Nephron progenitor cell (in vitro differentiated cells): Measurements from ENCODE around the gene HIRIP3.

Experiments
- DNase-seq: peaks from one replicate; pipeline ENCODE4 v3.0.0; 2021
- H3K27ac Mint-ChIP-seq: 2 replicates; pipeline ENCODE4 v1.8.0; 2021; ENCODE audit warnings: mild to moderate bottlenecking, moderate library complexity, mixed read lengths
- H3K27me3 Mint-ChIP-seq: 2 replicates; pipeline ENCODE4 v1.8.0; 2021; ENCODE audit warnings: mild to moderate bottlenecking, low read depth, mixed read lengths; ENCODE audit not compliant: poor library complexity
- H3K36me3 Mint-ChIP-seq: 2 replicates; pipeline ENCODE4 v1.8.0; 2021; ENCODE audit warnings: low read depth, mixed read lengths
- H3K4me1 Mint-ChIP-seq: 2 replicates; pipeline ENCODE4 v1.8.0; 2021; ENCODE audit warnings: mixed read lengths
- H3K4me3 Mint-ChIP-seq: 2 replicates; pipeline ENCODE4 v1.8.0; 2021; ENCODE audit warnings: mild to moderate bottlenecking, moderate library complexity, mixed read lengths
- H3K9me3 Mint-ChIP-seq: 2 replicates; pipeline ENCODE4 v1.8.0; 2021; ENCODE audit warnings: mild to moderate bottlenecking, moderate library complexity, mixed read lengths
- CTCF ChIP-seq: fragments of 200-600 bp; sonication (generic); IDR thresholded peaks from 2 replicates; pipeline ENCODE4 v1.5.0; 2021; ENCODE audit warnings: antibody characterized with exemption

HIRIP3 gene

GRCh38 chr16:30031477-30031918, 36.1 kb upstream of the HIRIP3 start:
- Mint-ChIP-seq H3K36me3 (no peaks in the 10 kb centered on the region), H3K27me3 (peaks cover 84% of the 10 kb centered on the region), H3K27ac (no peak overlapping the region), H3K4me1 (peaks cover 45% of the 10 kb centered on the region), H3K9me3 (peaks cover 2% of the 10 kb centered on the region), H3K4me3 (peak overlapping the region; percentile 61)
- no peak for TF ChIP-seq CTCF
- no peak for DNase-seq

GRCh38 chr16:30030841-30031413, 35.5 kb upstream of the HIRIP3 start, which contains the start of gene TLCD3B:
Gene TLCD3B, minus strand, starts transcription at chr16:30031271. Its CDS starts 744 bp downstream, at chr16:30030527.
- TF ChIP-seq CTCF = no peak
- Mint-ChIP-seq H3K9me3 (no peaks in the 10 kb centered on the region), H3K4me3 (peak within 1 kb of the TSS; percentile 80), H3K27ac (no peak within 1 kb of the TSS), H3K4me1 (peaks cover 46% of the 10 kb centered on the region), H3K27me3 (peaks cover 79% of the 10 kb centered on the region), H3K36me3 (no peaks in the 10 kb centered on the region)
- peak; percentile 51 for DNase-seq

- Mint-ChIP-seq H3K27me3 (peaks cover 77% of the 10 kb centered on the region), H3K9me3 (no peaks in the 10 kb centered on the region), H3K36me3 (no peaks in the 10 kb centered on the region), H3K27ac (no peak overlapping the region), H3K4me1 (peaks cover 41% of the 10 kb centered on the region), H3K4me3 (peak overlapping the region; percentile 70)
- no peak for TF ChIP-seq CTCF
- DNase-seq = no peak
These were observed 34.7 kb upstream of the HIRIP3 start for GRCh38 chr16:30030011-30030685.

GRCh38 chr16:30028438-30029076, 33.1 kb upstream of the HIRIP3 start:
- Mint-ChIP-seq H3K9me3 (no peaks in the 10 kb centered on the region), H3K36me3 (no peaks in the 10 kb centered on the region), H3K27ac (no peak overlapping the region), H3K27me3 (peaks cover 66% of the 10 kb centered on the region), H3K4me1 (peaks cover 44% of the 10 kb centered on the region), H3K4me3 (no peak overlapping the region)
- no peak for TF ChIP-seq CTCF
- DNase-seq = peak; percentile 92

- Mint-ChIP-seq H3K4me1 (peaks cover 44% of the 10 kb centered on the region), H3K36me3 (no peaks in the 10 kb centered on the region), H3K4me3 (no peak overlapping the region), H3K27me3 (peaks cover 63% of the 10 kb centered on the region), H3K9me3 (no peaks in the 10 kb centered on the region), H3K27ac (no peak overlapping the region)
- no peak for DNase-seq
- TF ChIP-seq CTCF = no peak
These were observed 32.4 kb upstream of the HIRIP3 start for GRCh38 chr16:30027588-30028437.
